Renal pelvis (tissue), 4 donors: Measurements from ENCODE around the gene C1orf226. TPM values are rescaled to one million over a fixed set of nuclear protein-coding genes. Genes with fewer than 3 reads are reported as not detected.
"Not testable (repeated sequence)": the region's sequence is repeated elsewhere in the genome, so short reads cannot be mapped to it uniquely, and the experiment has no call there.

Source experiments
- DNase-seq: peaks from one replicate; pipeline ENCODE4 v3.0.0-alpha.2; 2013
- polyA plus RNA-seq, 3 donors: library from polyadenylated mRNA; unstranded; fragments of 120-200 nt; gene quantifications; one replicate each; pipeline ENCODE4 v1.2.1, GENCODE V29; 2013; ENCODE audit not compliant: insufficient read length in 3 of 3

C1orf226 gene
- polyA plus RNA-seq, 3 donors, result 15.5 to 25.3 (median 18.0) TPM

- no peak for DNase-seq
Observed at GRCh38 chr1:162400790-162401355, 19.3 kb downstream of the C1orf226 start.

GRCh38 chr1:162404550-162405160, 23.1 kb downstream of the C1orf226 start:
- no peak for DNase-seq

- no peak for DNase-seq
Observed at GRCh38 chr1:162405800-162406199, 24.3 kb downstream of the C1orf226 start.

GRCh38 chr1:162406811-162407210, 25.3 kb downstream of the C1orf226 start:
- DNase-seq, result no peak

- DNase-seq, result no peak
Observed at GRCh38 chr1:162407539-162407938, 26.0 kb downstream of the C1orf226 start.

GRCh38 chr1:162412002-162412401, 30.5 kb downstream of the C1orf226 start, which contains the start of gene SH2D1B:
SH2D1B (minus strand) TSS chr1:162412136; CDS start chr1:162412016, 120 bp downstream.
- no peak for DNase-seq

- no peak for DNase-seq
Observed at GRCh38 chr1:162416215-162416614, 34.7 kb downstream of the C1orf226 start.

- DNase-seq, result no peak
Observed at GRCh38 chr1:162416909-162417308, 35.4 kb downstream of the C1orf226 start.

- no peak for DNase-seq
Observed at GRCh38 chr1:162417650-162418049, 36.1 kb downstream of the C1orf226 start.

- not testable (repeated sequence) for DNase-seq
Observed at GRCh38 chr1:162418584-162418983, 37.1 kb downstream of the C1orf226 start.

GRCh38 chr1:162419450-162419931, 38.0 kb downstream of the C1orf226 start:
- not testable (repeated sequence) for DNase-seq

- DNase-seq, result no peak
Observed at GRCh38 chr1:162420120-162420519, 38.6 kb downstream of the C1orf226 start.

- DNase-seq, result no peak
Observed at GRCh38 chr1:162421258-162422164, 40.0 kb downstream of the C1orf226 start.

GRCh38 chr1:162422662-162423375, 41.3 kb downstream of the C1orf226 start:
- no peak for DNase-seq

GRCh38 chr1:162430583-162430982, 49.1 kb downstream of the C1orf226 start:
- no peak for DNase-seq

- not testable (repeated sequence) for DNase-seq
Observed at GRCh38 chr1:162432977-162433713, 51.6 kb downstream of the C1orf226 start.

Other genes starting within 250 kb of the C1orf226 start
- 1 to 10 TPM in 2 of 3 donors, under 1 TPM in 1; 0.80 to 5.0 (median 2.1) TPM for gene SPATA46, start 4.9 kb upstream of the C1orf226 start, polyA plus RNA-seq
- under 1 TPM; 0.14 to 0.52 (median 0.27) TPM for gene SH2D1B, start 30.4 kb downstream of the C1orf226 start, polyA plus RNA-seq
- 10 to 100 TPM; 28.8 to 40.3 (median 36.1) TPM for gene UHMK1, start 116.1 kb downstream of the C1orf226 start, polyA plus RNA-seq
- 10 to 100 TPM; 30.4 to 34.1 (median 31.0) TPM for gene UAP1, start 180.0 kb downstream of the C1orf226 start, polyA plus RNA-seq